Neural cell (in vitro differentiated cells): ENCODE data around the gene FIGNL2. TPM values are rescaled to one million over a fixed set of nuclear protein-coding genes. Genes with fewer than 3 reads are reported as not detected.

Source experiments
- H2AFZ ChIP-seq: fragments of 200-600, 300-800 bp; sonication (generic), shearing (Covaris generic); 2 replicates; pipeline ENCODE4 v1.6.0; 2014; ENCODE audit warnings: low read depth, mild to moderate bottlenecking, antibody characterized with exemption, low read length, moderate library complexity
- H3F3A ChIP-seq: fragments of 200-600 bp; shearing (Covaris generic); 2 replicates; pipeline ENCODE4 v1.6.1; 2016; ENCODE audit warnings: mild to moderate bottlenecking, moderate library complexity, mixed read lengths, antibody characterized with exemption, low read length; ENCODE audit not compliant: insufficient read depth, poor library complexity, severe bottlenecking
- H3K27ac ChIP-seq: fragments of 200-600, 300-800 bp; sonication (generic), shearing (Covaris generic); 2 replicates; pipeline ENCODE4 v1.5.1; 2014; ENCODE audit warnings: mild to moderate bottlenecking, low read length, moderate library complexity
- H3K27me3 ChIP-seq: fragments of 300-800, 200-600 bp; sonication (generic), shearing (Covaris generic); 2 replicates; pipeline ENCODE4 v1.6.0; 2014; ENCODE audit warnings: mild to moderate bottlenecking, low read depth, low read length, moderate library complexity; ENCODE audit not compliant: insufficient read depth
- H3K36me3 ChIP-seq: fragments of 300-800, 200-600 bp; sonication (generic), shearing (Covaris generic); 2 replicates; pipeline ENCODE4 v1.5.1; 2014; ENCODE audit warnings: mild to moderate bottlenecking, antibody characterized with exemption, low read length, moderate library complexity; ENCODE audit not compliant: insufficient read depth
- H3K4me2 ChIP-seq: fragments of 300-800, 200-600 bp; sonication (generic), shearing (Covaris generic); 2 replicates; pipeline ENCODE4 v1.6.0; 2014; ENCODE audit warnings: mild to moderate bottlenecking, low read length
- H3K4me3 ChIP-seq: fragments of 300-800, 200-600 bp; sonication (generic), shearing (Covaris generic); 2 replicates; pipeline ENCODE4 v1.5.1; 2014; ENCODE audit warnings: mild to moderate bottlenecking, low read length, moderate library complexity
- H3K79me2 ChIP-seq: fragments of 200-600 bp; shearing (Covaris generic); replicated peaks from 2 replicates; pipeline ENCODE4 v1.6.0; 2014; ENCODE audit warnings: mild to moderate bottlenecking, low read length, moderate library complexity; ENCODE audit not compliant: insufficient read depth
- H3K9ac ChIP-seq: fragments of 300-800, 200-600 bp; sonication (generic), shearing (Covaris generic); 2 replicates; pipeline ENCODE4 v1.6.1; 2016; ENCODE audit warnings: mild to moderate bottlenecking, low read length, mixed read lengths
- H3K9me2 ChIP-seq: fragments of 200-600 bp; shearing (Covaris generic); 2 replicates; pipeline ENCODE4 v1.6.1; 2016; ENCODE audit warnings: mild to moderate bottlenecking, low read length, mixed read lengths; ENCODE audit not compliant: insufficient read depth
- H3K9me3 ChIP-seq: fragments of 200-600, 300-800 bp; sonication (generic), shearing (Covaris generic); 2 replicates; pipeline ENCODE4 v1.6.1; 2016; ENCODE audit warnings: mild to moderate bottlenecking, mixed run types, low read length, moderate library complexity, mixed read lengths
- H4K20me1 ChIP-seq: fragments of 200-600 bp; shearing (Covaris generic); 2 replicates; pipeline ENCODE4 v1.6.1; 2016; ENCODE audit warnings: mild to moderate bottlenecking, mixed run types; ENCODE audit not compliant: insufficient read depth
- EP300 ChIP-seq: fragments of 450-650 bp; conservative IDR thresholded peaks from 2 replicates; pipeline ENCODE4 v1.6.1; 2014; ENCODE audit warnings: antibody characterized with exemption, mild to moderate bottlenecking, moderate library complexity; ENCODE audit not compliant: poor library complexity, severe bottlenecking
- EZH2 ChIP-seq: fragments of 200-600, 300-800 bp; shearing (Covaris generic), sonication (generic); IDR thresholded peaks from 2 replicates; pipeline ENCODE4 v1.6.1; 2014; ENCODE audit warnings: antibody characterized with exemption, low read length, borderline replicate concordance, mild to moderate bottlenecking; ENCODE audit not compliant: insufficient read depth, poor library complexity, severe bottlenecking
- MXI1 ChIP-seq: fragments of 450-650 bp; conservative IDR thresholded peaks from 2 replicates; pipeline ENCODE4 v1.6.1; 2014; ENCODE audit warnings: antibody characterized with exemption, mild to moderate bottlenecking; ENCODE audit not compliant: poor library complexity, severe bottlenecking
- POLR2AphosphoS5 ChIP-seq: IDR thresholded peaks from 2 replicates; pipeline ENCODE4 v1.6.1; 2012
- RAD21 ChIP-seq: fragments of 450-650 bp; conservative IDR thresholded peaks from 2 replicates; pipeline ENCODE4 v1.6.1; 2014; ENCODE audit warnings: antibody characterized with exemption, mild to moderate bottlenecking, moderate library complexity
- SMC3 ChIP-seq: fragments of 450-650 bp; conservative IDR thresholded peaks from 2 replicates; pipeline ENCODE4 v1.6.1; 2014; ENCODE audit warnings: antibody characterized with exemption, mild to moderate bottlenecking, moderate library complexity; ENCODE audit not compliant: poor library complexity
- TAF1 ChIP-seq: IDR thresholded peaks from 2 replicates; pipeline ENCODE4 v1.6.1; 2012; ENCODE audit warnings: low read depth
- polyA plus RNA-seq: library from polyadenylated mRNA; depleted of rRNA; stranded (reverse); fragments of >200 nt; gene quantifications from 2 replicates; pipeline ENCODE4 v1.2.3, GENCODE V29; 2014
- TF ChIP-seq, protein P1 (sequence below): fragments of 450-650 bp; IDR thresholded peaks from 2 replicates; pipeline ENCODE4 v1.5.1; 2014; ENCODE audit warnings: antibody characterized with exemption, mild to moderate bottlenecking, moderate library complexity; ENCODE audit not compliant: poor library complexity, severe bottlenecking
- TF ChIP-seq, protein P2 (sequence below): IDR thresholded peaks from 2 replicates; pipeline ENCODE4 v1.6.1; 2012; ENCODE audit warnings: borderline replicate concordance

The FIGNL2 gene
- polyA plus RNA-seq, 1 donor from 2014 or later = 0.21 TPM

DNA sequence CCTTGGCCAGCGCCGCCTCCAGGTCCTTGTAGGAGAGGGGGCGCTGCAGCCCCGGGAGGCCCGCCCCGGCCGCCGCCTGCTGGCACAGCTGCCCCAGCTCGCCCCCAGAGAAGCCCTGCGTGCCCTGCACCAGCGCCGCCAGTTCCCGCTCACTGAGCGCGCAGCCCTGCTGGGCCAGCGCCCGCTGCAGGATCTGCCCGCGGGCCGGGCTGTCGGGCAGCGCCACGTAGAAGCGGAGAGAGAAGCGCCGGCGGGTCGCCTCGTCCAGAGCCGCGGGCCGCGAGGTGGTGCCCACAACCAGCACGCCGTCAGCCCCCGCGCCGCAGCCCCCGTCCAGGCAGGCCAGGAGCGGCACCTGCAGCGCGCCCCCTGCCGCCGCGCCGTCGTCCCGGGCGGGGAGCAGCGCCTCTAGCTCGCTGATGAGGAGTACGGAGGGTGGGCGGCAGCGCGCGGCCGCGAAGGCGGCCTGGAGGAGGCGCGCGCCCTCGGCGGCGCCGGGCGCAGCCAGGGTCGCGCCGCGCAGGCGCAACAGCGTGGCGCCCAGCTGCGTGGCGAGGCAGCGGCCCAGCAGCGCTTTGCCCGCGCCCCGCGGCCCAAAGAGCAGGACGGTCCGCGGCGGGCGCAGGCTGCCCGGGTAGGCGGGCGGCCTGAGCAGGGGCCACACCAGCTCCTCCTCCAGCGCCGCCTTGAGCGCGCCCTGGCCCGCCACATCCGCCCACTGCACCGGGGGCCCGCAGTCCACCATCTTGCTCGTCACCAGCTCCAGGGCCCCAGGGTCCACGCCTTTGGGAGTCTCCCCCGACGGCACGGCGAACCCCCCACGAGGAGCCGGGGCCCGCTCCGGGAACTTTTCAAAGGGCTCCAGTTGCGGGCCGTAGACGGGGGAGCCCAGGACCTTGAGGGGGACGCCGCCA lies 27.7 kb downstream of the FIGNL2 start:
- Histone ChIP-seq H3K4me3 (no peak overlapping the region), H4K20me1 (no peaks in the 10 kb centered on the region), H3K4me2 (no peak overlapping the region), H3K79me2 (no peaks in the 10 kb centered on the region), H2AFZ (no peak overlapping the region), H3K9ac (no peak overlapping the region), H3K9me2 (no peaks in the 10 kb centered on the region), H3F3A (no peaks in the 10 kb centered on the region), H3K27ac (no peak overlapping the region), H3K9me3 (no peaks in the 10 kb centered on the region), H3K27me3 (no peaks in the 10 kb centered on the region), H3K36me3 (no peaks in the 10 kb centered on the region)
- no peak for TF ChIP-seq RAD21
- TF ChIP-seq SMC3 = no peak
- TF ChIP-seq, protein P1, sequence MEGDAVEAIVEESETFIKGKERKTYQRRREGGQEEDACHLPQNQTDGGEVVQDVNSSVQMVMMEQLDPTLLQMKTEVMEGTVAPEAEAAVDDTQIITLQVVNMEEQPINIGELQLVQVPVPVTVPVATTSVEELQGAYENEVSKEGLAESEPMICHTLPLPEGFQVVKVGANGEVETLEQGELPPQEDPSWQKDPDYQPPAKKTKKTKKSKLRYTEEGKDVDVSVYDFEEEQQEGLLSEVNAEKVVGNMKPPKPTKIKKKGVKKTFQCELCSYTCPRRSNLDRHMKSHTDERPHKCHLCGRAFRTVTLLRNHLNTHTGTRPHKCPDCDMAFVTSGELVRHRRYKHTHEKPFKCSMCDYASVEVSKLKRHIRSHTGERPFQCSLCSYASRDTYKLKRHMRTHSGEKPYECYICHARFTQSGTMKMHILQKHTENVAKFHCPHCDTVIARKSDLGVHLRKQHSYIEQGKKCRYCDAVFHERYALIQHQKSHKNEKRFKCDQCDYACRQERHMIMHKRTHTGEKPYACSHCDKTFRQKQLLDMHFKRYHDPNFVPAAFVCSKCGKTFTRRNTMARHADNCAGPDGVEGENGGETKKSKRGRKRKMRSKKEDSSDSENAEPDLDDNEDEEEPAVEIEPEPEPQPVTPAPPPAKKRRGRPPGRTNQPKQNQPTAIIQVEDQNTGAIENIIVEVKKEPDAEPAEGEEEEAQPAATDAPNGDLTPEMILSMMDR = no peak
- no peak for TF ChIP-seq MXI1
- TF ChIP-seq EZH2 = no peak

DNA sequence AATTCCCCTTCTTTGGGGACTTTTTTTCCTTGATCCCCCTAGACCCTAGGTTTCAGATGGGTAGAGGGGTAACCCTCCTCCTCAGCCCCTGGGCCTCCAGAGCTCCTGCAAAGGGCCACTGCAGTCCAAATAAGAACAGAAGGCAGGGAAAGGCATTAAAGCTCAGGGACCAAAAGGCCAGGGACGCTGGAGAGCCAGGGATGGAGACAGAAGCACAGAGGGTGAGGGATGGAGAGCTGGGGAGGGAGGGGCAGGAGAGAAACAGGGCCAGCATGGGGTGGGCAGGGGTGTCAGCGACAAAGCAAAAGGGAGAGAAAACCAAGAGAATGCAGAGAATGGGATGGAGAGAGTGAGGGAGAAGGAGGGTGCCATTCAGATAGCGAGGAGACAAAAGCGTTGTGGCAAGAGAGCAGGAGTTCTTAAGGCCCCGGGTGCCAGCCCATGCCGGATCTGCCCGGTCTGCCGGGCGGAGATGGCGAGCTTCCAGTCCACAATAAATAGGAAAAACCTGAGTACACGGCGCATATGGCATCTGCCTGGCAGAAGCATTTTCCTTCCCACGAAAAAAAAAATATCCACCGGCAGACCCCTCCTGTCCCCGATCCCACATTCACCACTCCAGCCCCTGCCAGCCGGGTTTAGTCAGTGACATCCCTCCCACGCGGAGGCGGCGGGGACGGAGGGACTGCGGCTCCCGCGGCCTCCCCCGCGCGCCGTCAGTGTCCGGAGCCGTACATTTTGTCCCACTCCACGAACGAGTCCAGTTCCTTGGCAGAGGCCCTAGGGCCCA lies 28.6 kb downstream of the FIGNL2 start:
- H3K9ac ChIP-seq = no peak overlapping the region
- H2AFZ ChIP-seq = no peak overlapping the region
- H4K20me1 ChIP-seq = no peaks in the 10 kb centered on the region

More for the DNA sequence above, 28.6 kb downstream of the FIGNL2 start:
- no peaks in the 10 kb centered on the region for H3K79me2 ChIP-seq
- no peaks in the 10 kb centered on the region for H3F3A ChIP-seq
- no peak for TF ChIP-seq EZH2
- TF ChIP-seq POLR2AphosphoS5 = no peak
- TF ChIP-seq TAF1 = no peak
- no peak for TF ChIP-seq SMC3
- TF ChIP-seq RAD21 = no peak
- TF ChIP-seq, protein P2, sequence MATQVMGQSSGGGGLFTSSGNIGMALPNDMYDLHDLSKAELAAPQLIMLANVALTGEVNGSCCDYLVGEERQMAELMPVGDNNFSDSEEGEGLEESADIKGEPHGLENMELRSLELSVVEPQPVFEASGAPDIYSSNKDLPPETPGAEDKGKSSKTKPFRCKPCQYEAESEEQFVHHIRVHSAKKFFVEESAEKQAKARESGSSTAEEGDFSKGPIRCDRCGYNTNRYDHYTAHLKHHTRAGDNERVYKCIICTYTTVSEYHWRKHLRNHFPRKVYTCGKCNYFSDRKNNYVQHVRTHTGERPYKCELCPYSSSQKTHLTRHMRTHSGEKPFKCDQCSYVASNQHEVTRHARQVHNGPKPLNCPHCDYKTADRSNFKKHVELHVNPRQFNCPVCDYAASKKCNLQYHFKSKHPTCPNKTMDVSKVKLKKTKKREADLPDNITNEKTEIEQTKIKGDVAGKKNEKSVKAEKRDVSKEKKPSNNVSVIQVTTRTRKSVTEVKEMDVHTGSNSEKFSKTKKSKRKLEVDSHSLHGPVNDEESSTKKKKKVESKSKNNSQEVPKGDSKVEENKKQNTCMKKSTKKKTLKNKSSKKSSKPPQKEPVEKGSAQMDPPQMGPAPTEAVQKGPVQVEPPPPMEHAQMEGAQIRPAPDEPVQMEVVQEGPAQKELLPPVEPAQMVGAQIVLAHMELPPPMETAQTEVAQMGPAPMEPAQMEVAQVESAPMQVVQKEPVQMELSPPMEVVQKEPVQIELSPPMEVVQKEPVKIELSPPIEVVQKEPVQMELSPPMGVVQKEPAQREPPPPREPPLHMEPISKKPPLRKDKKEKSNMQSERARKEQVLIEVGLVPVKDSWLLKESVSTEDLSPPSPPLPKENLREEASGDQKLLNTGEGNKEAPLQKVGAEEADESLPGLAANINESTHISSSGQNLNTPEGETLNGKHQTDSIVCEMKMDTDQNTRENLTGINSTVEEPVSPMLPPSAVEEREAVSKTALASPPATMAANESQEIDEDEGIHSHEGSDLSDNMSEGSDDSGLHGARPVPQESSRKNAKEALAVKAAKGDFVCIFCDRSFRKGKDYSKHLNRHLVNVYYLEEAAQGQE = no peak
- TF ChIP-seq EP300 = no peak
- TF ChIP-seq, protein P1 = no peak
- TF ChIP-seq MXI1 = no peak
- no peak overlapping the region for H3K4me3 ChIP-seq
- H3K36me3 ChIP-seq = no peaks in the 10 kb centered on the region
- no peak overlapping the region for H3K27ac ChIP-seq
- no peaks in the 10 kb centered on the region for H3K9me2 ChIP-seq
- H3K27me3 ChIP-seq = peaks cover 6% of the 10 kb centered on the region
- no peak overlapping the region for H3K4me2 ChIP-seq
- no peaks in the 10 kb centered on the region for H3K9me3 ChIP-seq
